ENCODE data around the gene NLE1. TPM values are rescaled to one million over a fixed set of nuclear protein-coding genes. Genes with fewer than 3 reads are reported as not detected.

Gene NLE1
- total RNA-seq, 6 experiments from 2014 or later: 4.9 to 12.3 (median 5.9) TPM

GRCh38 chr17:35081638-35082037, 60.5 kb downstream of the NLE1 start:
- Histone ChIP-seq H3K27ac (no peak overlapping the region), H3K4me1 (peaks cover 0 to 29% (median 3%) of the 10 kb centered on the region in 4 donors), H3K36me3 (no peaks in the 10 kb centered on the region), H3K4me3 (no peak overlapping the region), H3K9me3 (no peaks in the 10 kb centered on the region), H3K27me3 (no peaks in the 10 kb centered on the region)
- TF ChIP-seq POLR2A (IDR thresholded peaks at IDR 0.05): no peak
- no peak for TF ChIP-seq CTCF (IDR thresholded peaks at IDR 0.05)
- DNase-seq (no peak), ATAC-seq (no peak)
- no CpG with 5 or more reads among the region's 1 CpG for WGBS (ENCODE audit: insufficient coverage, low coverage, low lambda C conversion rate, missing lambda C conversion rate)
- intact Hi-C loops (cut with DNase I): no loop called here

- Histone ChIP-seq H3K27me3 (no peaks in the 10 kb centered on the region), H3K27ac (no peak overlapping the region), H3K4me3 (no peak overlapping the region), H3K9me3 (no peaks in the 10 kb centered on the region), H3K4me1 (peaks cover 0 to 26% (median 4%) of the 10 kb centered on the region in 4 donors), H3K36me3 (no peaks in the 10 kb centered on the region)
- WGBS (ENCODE audit: insufficient coverage, low coverage, low lambda C conversion rate, missing lambda C conversion rate): 75% methylated on average over 1 of the region's 1 CpG
- ATAC-seq (no peak), DNase-seq (no peak)
- intact Hi-C loops (cut with DNase I): no loop called here
- TF ChIP-seq CTCF (IDR thresholded peaks at IDR 0.05) (no peak), POLR2A (IDR thresholded peaks at IDR 0.05) (no peak)
These were observed 61.6 kb downstream of the NLE1 start for GRCh38 chr17:35080536-35080935.

GRCh38 chr17:35079547-35080423, 62.3 kb downstream of the NLE1 start:
- 100% methylated on average over 1 of the region's 1 CpG for WGBS (ENCODE audit: insufficient coverage, low coverage, low lambda C conversion rate, missing lambda C conversion rate)
- no peaks in the 10 kb centered on the region for H3K36me3 ChIP-seq
- intact Hi-C loops (cut with DNase I): no loop called here
- no peak for TF ChIP-seq POLR2A (IDR thresholded peaks at IDR 0.05)
- no peak for TF ChIP-seq CTCF (IDR thresholded peaks at IDR 0.05)
- ATAC-seq (peak in 2 of 4 donors; percentile 33 to 78), DNase-seq (no peak)
- H3K27ac ChIP-seq: no peak overlapping the region
- no peak overlapping the region for H3K4me3 ChIP-seq
- H3K9me3 ChIP-seq: no peaks in the 10 kb centered on the region
- peaks cover 0 to 31% (median 9%) of the 10 kb centered on the region in 4 donors for H3K4me1 ChIP-seq
- no peaks in the 10 kb centered on the region for H3K27me3 ChIP-seq

Small RNA genes within 50 kb of the gene (small RNA-seq; reads per million reads assigned to genes)
- gene RNU6-840P: 0 reads per million in 2 experiments

Other genes with a start within 250 kb of the NLE1 start
- gene CCT6B, start 180.8 kb downstream of the NLE1 start, total RNA-seq: 1 to 10 TPM in 3 of 6 experiments, under 1 TPM in 3; 0.31 to 2.4 (median 1.1) TPM
- gene ZNF830, start 180.8 kb downstream of the NLE1 start, total RNA-seq: 1 to 10 TPM; 4.5 to 6.5 (median 4.8) TPM
- 10 to 100 TPM; 10.6 to 17.0 (median 12.2) TPM for gene LIG3, start 161.8 kb downstream of the NLE1 start, total RNA-seq
- gene RFFL, start 78.6 kb downstream of the NLE1 start, total RNA-seq: 10 to 100 TPM; 29.0 to 39.0 (median 34.1) TPM
- 1 to 10 TPM; 3.9 to 5.5 (median 4.3) TPM for gene RAD51D, start 22.4 kb downstream of the NLE1 start, total RNA-seq
- not detected for gene FNDC8, start 20.7 kb downstream of the NLE1 start, total RNA-seq
- under 1 TPM in 2 of 6 experiments, not detected in 4; 0.07 to 0.19 TPM for gene UNC45B, start 5.5 kb upstream of the NLE1 start, total RNA-seq
- not detected for gene SLC35G3, start 52.1 kb upstream of the NLE1 start, total RNA-seq
- gene SLFN5, start 100.8 kb upstream of the NLE1 start, total RNA-seq: 1 to 10 TPM; 4.9 to 7.9 (median 5.5) TPM
- gene SLFN11, start 231.3 kb upstream of the NLE1 start, total RNA-seq: 1 to 10 TPM; 1.4 to 8.9 (median 6.0) TPM

All from right lobe of liver (tissue), 6 donors.